Activated CD4-positive, alpha-beta T cell treated with anti-CD3 and anti-CD28 coated beads, Interleukin-2, Interleukin-6, amounts not matched to agents 100 ng/mL and 50 ng/mL, durations not matched to agents 16 hours and 8 hours (primary cell): ENCODE measurements around the gene PRAMEF15.
A peak's percentile ranks its signal among the peaks of the same experiment; 100 is the strongest.
"Not testable (repeated sequence)": the region's sequence is repeated elsewhere in the genome, so short reads cannot be mapped to it uniquely, and the experiment has no call there.

Experiments used
- DNase-seq: peaks from one replicate; pipeline ENCODE4 v3.0.0-alpha.2; 2020

The PRAMEF15 gene

DNA sequence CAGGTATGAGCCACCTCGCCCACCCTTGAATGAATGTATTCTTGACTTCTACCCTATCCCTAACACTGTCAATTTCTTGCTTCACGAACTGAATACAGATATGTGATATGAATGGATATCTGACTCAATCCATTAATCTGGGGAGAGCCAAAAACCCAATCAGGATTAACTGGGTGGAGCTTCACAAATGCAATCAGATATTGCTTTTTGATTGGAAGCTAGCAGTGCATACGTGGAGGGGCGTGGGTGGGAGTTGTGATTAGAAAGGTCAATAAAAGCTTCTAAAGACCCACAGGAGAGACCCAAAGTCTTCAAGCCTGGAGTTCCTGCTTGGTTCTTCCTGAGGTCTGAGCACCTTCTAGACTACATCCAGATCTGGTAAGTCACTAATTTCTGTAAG lies at the start of gene PRAMEF15:
PRAMEF15 (plus strand) TSS at position 301 of the 400 bp plus-strand sequence. CDS start 2,827 bp downstream, outside the sequence.
- DNase-seq, result not testable (repeated sequence)

GRCh38 chr1:13277016-13277415 lies 38.4 kb upstream of the PRAMEF15 start:
- not testable (repeated sequence) for DNase-seq

- DNase-seq, result not testable (repeated sequence)
Observed at GRCh38 chr1:13279617-13280016, 35.8 kb upstream of the PRAMEF15 start.

DNA sequence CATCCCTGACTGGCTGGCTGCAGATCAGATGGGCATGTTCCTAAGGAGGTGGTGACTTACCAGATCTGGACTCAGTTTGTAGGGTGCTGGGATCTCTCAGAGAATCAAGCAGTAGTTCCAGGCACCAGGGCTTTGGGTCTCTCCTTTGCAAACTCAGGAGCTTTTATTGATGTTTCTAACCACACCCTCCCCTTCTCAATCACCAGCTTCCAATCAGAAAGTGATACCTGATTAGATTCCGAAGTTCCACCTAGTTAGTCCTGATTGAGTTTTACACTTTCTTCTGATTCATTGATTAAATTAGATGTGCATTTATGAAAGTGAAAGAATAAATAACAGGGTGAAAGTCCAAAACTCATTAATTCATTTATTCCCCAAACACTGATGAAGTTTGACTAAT lies 30.3 kb upstream of the PRAMEF15 start, which contains the start of gene PRAMEF8:
PRAMEF8 (minus strand) TSS at position 101 of the 400 bp plus-strand sequence. CDS start 1,046 bp downstream, outside the sequence.
- not testable (repeated sequence) for DNase-seq

- DNase-seq, result not testable (repeated sequence)
Observed at GRCh38 chr1:13289030-13289429, 26.4 kb upstream of the PRAMEF15 start.

DNA sequence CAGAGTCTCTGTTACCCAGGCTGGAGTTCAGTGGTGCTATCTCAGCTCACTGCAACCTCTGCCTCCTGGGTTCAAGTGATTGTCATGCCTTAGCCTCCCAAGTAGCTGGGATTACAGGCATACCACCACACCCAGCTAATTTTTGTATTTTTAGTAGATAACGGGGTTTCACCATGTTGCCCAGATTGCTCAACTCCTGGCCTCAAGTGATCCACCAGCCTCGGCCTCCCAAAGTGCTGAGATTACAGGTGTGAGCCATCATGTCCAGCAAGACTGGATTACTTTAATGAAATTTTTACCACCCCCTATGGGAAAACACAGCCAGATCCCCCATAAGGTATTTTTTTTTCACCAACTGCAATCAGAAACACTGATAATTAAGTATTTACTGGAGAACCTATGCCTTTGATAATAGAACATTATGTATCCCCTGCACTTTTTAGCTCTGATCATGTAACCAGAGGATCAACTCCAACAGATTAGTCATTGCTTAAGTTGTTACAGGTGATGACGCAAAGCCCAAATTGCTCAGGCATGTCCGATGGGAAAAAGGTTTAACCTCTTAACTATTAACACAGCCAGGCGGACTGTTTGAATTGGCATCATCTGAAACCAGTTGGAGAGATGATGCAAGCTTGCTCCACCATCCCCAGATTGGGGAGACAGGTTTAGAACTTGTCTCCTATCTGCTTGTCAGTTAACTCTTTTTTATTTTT lies 18.0 kb upstream of the PRAMEF15 start:
- DNase-seq, result not testable (repeated sequence)

GRCh38 chr1:13298699-13299098 lies 16.7 kb upstream of the PRAMEF15 start:
- not testable (repeated sequence) for DNase-seq

- DNase-seq, result not testable (repeated sequence)
Observed at GRCh38 chr1:13302197-13302596, 13.2 kb upstream of the PRAMEF15 start.

- DNase-seq, result not testable (repeated sequence)
Observed at GRCh38 chr1:13303239-13303638, 12.1 kb upstream of the PRAMEF15 start, which contains the start of gene PRAMEF33. Gene PRAMEF33, plus strand, starts transcription at chr1:13303539. Its CDS starts 2,416 bp downstream, at chr1:13305955.

- DNase-seq, result not testable (repeated sequence)
Observed at GRCh38 chr1:13342496-13342895, 27.1 kb downstream of the PRAMEF15 start.

DNA sequence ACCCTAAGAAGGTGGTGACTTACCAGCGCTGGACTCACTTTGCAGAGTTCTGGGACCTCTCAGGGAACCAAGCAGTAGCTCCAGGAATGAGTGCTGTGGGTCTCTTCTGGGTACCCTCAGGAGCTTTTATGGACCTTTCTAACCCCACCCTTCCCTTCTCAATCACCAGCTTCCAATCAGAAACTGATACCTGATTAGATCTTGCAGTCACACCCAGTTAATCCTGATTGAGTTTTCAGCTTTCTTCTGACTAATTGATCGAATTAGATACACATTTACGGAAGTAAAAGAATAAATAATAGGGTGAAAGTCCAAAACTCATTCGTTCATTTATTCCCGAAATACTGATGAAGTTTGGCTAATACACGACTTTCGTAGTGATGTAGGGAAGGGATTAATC lies 31.7 kb downstream of the PRAMEF15 start, which contains the start of gene PRAMEF14:
PRAMEF14 (minus strand) TSS at position 101 of the 400 bp plus-strand sequence. CDS start 1,820 bp downstream, outside the sequence.
- DNase-seq, result not testable (repeated sequence)

- not testable (repeated sequence) for DNase-seq
Observed at GRCh38 chr1:13353476-13353875, 38.1 kb downstream of the PRAMEF15 start.

DNA sequence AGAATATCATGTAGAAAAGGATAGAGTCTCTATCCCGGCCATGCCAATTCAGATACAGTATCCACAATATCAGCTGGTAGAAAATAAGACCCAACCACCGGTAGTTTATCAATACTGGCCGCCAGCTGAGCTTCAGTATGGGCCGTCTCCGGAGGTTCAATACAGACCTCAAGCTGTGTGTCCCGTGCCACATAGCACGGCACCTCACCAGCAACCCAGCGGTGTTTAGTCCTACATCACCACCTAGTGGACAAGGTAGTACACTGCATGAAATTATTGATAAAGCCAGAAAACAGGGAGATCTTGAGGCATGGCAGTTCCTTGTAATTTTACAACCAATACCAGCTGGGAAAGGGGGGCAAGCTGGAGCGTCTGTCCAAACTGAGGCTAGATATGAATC lies 39.1 kb downstream of the PRAMEF15 start:
- DNase-seq, result peak; percentile 13

DNA sequence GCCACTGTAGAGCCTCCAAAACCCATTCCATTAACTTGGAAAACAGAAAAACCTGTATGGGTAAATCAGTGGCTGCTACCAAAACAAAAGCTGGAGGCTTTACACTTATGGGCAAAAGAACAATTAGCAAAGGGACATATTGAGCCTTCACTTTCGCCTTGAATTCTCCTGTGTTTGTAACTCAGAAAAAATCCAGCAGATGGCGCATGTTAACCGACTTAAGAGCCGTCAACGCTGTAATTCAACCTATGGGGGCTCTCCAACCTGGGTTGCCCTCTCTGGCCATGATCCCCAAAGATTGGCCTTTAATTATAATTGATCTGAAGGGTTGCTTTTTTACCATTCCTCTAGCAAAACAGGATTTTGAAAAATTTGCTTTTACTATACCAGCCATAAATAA lies 41.4 kb downstream of the PRAMEF15 start:
- DNase-seq, result peak; percentile 61

DNA sequence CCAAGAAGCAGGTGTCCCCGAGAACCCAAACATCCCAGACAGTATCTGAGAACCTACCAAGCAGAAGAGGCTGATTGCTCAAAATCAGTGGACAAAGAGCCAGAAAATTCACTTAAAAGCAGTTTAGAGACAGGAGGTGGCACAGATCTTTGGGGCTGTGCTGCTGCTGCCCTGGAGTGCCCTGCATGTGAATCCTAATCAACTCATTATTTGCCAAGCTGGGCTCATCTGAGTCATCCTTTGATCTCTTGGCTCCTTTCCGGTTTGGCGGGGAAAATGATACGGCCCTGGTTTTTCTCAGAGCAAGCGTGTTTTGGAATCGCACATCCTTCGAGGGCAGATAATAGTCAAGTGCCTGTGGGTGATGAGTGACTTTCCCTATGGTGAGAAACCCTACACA lies 47.0 kb downstream of the PRAMEF15 start:
- DNase-seq, result not testable (repeated sequence)

- DNase-seq, result not testable (repeated sequence)
Observed at GRCh38 chr1:13364928-13365327, 49.5 kb downstream of the PRAMEF15 start.

GRCh38 chr1:13366536-13366935 lies 51.2 kb downstream of the PRAMEF15 start:
- DNase-seq, result not testable (repeated sequence)

- DNase-seq, result peak; percentile 41
Observed at GRCh38 chr1:13368544-13368943, 53.2 kb downstream of the PRAMEF15 start.
